Stimulated activated memory B cell treated with anti-CD40 and anti-IgM and Interleukin-4, amounts not matched to agents 10 μg/mL and 1 μg/mL and 100 μg/mL, for 72 hours (primary cell): ENCODE measurements around the gene PRDX5.

Experiments
- ATAC-seq: fragments of 150-1000 bp; cut with Tn5 transposase; 2 replicates; pipeline ENCODE4 v1.10.0; 2021
- H3K27ac Mint-ChIP-seq: one replicate; pipeline ENCODE4 v1.8.0; 2022; ENCODE audit warnings: mild to moderate bottlenecking, mixed read lengths
- H3K27me3 Mint-ChIP-seq: one replicate; pipeline ENCODE4 v1.8.0; 2022; ENCODE audit warnings: mixed read lengths
- H3K36me3 Mint-ChIP-seq: one replicate; pipeline ENCODE4 v1.8.0; 2022; ENCODE audit warnings: mixed read lengths
- H3K4me1 Mint-ChIP-seq: one replicate; pipeline ENCODE4 v1.8.0; 2022; ENCODE audit warnings: mixed read lengths
- H3K4me3 Mint-ChIP-seq: one replicate; pipeline ENCODE4 v1.8.0; 2022; ENCODE audit warnings: mild to moderate bottlenecking, moderate library complexity, mixed read lengths
- H3K9me3 Mint-ChIP-seq: one replicate; pipeline ENCODE4 v1.8.0; 2022; ENCODE audit warnings: mixed read lengths

Gene PRDX5

DNA sequence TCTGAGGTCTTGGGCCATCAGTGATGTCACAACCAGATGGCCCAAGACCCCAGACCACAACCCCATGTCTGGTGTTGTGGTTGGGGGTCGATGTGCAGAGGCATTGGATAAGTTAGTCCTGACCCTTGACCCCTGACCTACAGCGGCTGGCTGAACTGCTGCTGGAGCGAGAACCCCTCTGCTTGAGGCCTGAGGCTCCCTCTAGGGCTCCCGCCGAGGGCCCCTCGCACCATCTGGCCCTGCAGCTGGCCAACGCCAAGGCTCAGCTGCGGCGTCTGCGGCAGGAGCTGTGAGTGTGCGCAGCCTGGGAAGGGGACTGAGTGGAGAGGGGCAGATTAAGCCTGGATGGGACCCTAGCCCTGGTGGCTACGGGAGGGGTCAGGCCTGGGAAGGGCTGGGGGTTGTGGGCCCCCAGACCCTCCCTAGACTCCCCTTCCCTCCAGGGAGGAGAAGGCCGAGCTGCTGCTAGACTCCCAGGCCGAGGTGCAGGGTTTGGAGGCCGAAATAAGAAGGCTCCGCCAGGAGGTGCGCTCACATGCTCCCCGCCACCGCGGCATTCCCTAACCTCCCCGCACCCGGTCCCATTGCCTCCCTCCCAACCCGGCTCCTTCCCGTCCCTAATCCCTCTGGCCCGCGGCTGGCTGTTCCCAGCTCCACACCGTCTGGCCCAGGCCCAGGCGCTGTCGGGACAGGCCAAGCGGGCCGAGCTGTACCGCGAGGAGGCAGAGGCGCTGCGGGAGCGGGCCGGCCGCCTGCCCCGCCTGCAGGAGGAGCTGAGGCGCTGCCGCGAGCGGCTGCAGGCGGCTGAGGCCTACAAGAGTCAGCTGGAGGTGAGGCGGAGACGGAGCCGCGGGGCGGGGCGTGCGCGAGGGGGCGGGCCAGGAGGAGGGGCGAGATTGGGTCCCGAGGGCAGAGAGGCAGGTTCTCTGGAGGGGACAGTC, 24.2 kb downstream of the PRDX5 start:
- peaks cover 51% of the 10 kb centered on the region for H3K4me1 Mint-ChIP-seq
- peak overlapping the region; percentile 91 for H3K27ac Mint-ChIP-seq
- peak; percentile 74 for ATAC-seq
- peak overlapping the region; percentile 46 for H3K4me3 Mint-ChIP-seq
- no peaks in the 10 kb centered on the region for H3K27me3 Mint-ChIP-seq
- H3K9me3 Mint-ChIP-seq: no peaks in the 10 kb centered on the region
- H3K36me3 Mint-ChIP-seq: peaks cover 49% of the 10 kb centered on the region

DNA sequence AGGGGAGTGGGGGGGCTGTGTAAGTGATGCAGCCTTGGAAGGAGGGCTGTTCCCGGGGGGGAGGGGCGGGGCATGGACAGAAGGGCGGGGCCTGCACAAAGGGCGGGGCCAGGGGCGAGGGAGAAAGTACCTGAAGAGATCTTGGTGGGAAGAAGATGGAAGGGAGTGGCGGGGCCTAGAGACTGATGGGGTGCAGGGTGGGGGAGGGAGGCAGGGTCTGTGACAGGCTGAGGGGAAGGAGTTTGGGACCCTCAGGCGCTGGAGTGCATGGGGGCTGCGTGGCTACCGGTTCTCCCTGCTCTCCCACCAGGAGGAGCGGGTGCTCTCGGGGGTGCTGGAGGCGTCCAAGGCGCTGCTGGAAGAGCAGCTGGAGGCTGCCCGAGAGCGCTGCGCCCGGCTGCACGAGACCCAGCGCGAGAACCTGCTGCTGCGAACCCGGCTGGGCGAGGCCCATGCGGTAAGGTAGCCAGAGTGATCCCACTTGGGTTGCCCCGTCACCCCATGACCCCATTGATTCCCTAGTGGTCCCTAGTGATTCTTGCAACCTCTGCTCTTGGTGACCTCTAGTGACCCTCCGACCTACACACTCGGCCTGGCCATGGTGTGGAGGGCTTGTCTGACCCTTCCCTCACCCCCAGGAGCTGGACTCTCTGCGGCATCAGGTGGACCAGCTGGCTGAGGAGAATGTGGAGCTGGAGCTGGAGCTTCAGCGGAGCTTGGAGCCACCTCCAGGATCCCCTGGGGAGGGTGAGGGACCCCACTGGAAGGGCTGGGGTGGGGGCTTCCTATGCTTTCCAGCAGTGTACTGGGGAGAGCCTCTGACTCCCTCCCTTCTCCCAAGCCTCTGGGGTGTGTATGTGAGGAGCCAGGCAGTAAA, 25.2 kb downstream of the PRDX5 start:
- Mint-ChIP-seq H3K4me3 (no peak overlapping the region), H3K27me3 (no peaks in the 10 kb centered on the region)
- ATAC-seq: no peak

DNA sequence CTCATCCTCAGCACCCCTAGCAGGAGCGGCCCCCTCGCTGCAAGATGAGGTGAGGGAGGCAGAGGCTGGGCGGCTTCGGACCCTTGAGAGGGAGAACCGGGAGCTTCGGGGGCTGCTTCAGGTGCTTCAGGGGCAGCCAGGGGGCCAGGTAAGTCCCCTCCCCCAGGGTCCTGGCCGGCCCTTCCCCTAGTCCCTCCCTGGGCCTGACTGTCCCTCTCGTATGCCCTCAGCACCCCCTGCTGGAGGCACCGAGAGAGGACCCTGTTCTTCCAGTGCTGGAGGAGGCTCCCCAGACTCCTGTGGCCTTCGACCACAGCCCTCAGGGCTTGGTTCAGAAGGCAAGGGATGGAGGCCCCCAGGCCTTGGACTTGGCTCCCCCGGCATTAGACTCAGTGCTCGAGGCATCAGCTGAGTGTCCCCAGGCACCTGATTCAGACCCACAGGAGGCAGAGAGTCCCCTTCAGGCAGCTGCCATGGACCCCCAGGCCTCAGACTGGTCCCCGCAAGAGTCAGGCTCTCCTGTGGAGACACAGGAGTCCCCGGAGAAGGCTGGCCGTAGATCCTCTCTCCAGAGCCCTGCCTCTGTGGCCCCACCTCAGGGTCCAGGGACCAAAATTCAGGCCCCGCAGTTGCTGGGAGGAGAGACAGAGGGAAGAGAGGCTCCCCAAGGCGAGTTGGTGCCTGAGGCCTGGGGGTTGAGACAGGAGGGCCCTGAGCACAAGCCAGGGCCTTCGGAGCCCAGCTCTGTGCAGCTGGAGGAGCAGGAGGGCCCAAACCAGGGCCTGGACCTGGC, 26.0 kb downstream of the PRDX5 start:
- Mint-ChIP-seq H3K4me1 (peaks cover 48% of the 10 kb centered on the region), H3K36me3 (peaks cover 57% of the 10 kb centered on the region), H3K27ac (peak overlapping the region; percentile 17), H3K4me3 (no peak overlapping the region), H3K9me3 (no peaks in the 10 kb centered on the region), H3K27me3 (no peaks in the 10 kb centered on the region)
- no peak for ATAC-seq

More for the DNA sequence above, 25.2 kb downstream of the PRDX5 start:
- no peaks in the 10 kb centered on the region for H3K9me3 Mint-ChIP-seq
- H3K36me3 Mint-ChIP-seq: peaks cover 54% of the 10 kb centered on the region
- H3K4me1 Mint-ChIP-seq: peaks cover 51% of the 10 kb centered on the region
- peak overlapping the region; percentile 91 for H3K27ac Mint-ChIP-seq

DNA sequence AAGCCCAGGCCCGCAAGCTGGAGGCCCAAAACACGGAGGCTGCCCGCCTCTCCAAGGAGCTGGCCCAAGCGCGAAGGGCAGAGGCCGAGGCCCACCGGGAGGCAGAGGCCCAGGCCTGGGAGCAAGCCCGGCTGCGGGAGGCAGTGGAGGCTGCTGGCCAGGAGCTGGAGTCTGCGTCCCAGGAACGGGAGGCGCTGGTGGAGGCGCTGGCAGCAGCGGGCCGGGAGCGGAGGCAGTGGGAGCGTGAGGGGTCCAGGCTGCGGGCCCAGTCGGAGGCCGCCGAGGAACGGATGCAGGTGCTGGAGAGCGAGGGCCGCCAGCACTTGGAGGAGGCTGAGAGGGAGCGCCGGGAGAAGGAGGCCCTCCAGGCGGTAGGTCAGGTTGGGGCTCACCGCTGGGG, 26.9 kb downstream of the PRDX5 start:
- Mint-ChIP-seq H3K4me3 (no peak overlapping the region), H3K27ac (no peak overlapping the region), H3K4me1 (peaks cover 40% of the 10 kb centered on the region), H3K27me3 (no peaks in the 10 kb centered on the region), H3K36me3 (peaks cover 64% of the 10 kb centered on the region), H3K9me3 (no peaks in the 10 kb centered on the region)
- no peak for ATAC-seq

DNA sequence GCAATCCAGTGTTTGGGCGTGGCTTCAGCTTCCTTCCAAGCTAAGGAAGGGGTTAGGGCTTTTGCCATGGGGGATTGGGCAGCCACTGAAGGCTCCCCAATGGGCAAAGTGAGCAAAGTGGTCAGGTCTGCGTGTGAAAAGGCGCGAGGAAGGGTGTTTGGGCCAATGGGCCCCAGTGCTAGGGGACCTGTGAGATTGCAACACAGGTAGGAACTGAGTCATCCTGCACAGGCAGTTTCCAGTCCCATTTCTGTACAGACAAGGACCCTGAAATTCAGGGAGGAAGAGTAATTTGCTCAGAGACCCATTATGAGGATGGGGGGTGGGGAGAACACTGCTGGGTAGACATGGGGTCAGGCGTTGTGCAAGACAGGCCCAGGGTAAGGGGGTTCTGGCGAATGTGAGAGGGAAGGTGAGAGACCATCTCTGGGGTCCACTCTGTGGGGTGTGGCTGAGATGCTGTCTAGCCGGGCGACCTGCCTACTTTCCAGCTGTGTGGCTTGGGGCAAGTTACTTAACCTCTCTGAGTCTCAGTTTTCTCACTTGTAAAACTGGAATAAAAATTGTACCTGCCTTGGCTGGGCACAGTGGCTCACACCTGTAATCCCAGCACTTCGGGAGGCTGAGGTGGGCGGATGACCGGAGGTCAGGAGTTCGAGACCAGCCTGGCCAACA, 29.4 kb downstream of the PRDX5 start:
- no peaks in the 10 kb centered on the region for H3K9me3 Mint-ChIP-seq
- peaks cover 63% of the 10 kb centered on the region for H3K36me3 Mint-ChIP-seq
- H3K27me3 Mint-ChIP-seq: no peaks in the 10 kb centered on the region
- peaks cover 32% of the 10 kb centered on the region for H3K4me1 Mint-ChIP-seq
- H3K4me3 Mint-ChIP-seq: no peak overlapping the region
- no peak overlapping the region for H3K27ac Mint-ChIP-seq
- no peak for ATAC-seq

DNA sequence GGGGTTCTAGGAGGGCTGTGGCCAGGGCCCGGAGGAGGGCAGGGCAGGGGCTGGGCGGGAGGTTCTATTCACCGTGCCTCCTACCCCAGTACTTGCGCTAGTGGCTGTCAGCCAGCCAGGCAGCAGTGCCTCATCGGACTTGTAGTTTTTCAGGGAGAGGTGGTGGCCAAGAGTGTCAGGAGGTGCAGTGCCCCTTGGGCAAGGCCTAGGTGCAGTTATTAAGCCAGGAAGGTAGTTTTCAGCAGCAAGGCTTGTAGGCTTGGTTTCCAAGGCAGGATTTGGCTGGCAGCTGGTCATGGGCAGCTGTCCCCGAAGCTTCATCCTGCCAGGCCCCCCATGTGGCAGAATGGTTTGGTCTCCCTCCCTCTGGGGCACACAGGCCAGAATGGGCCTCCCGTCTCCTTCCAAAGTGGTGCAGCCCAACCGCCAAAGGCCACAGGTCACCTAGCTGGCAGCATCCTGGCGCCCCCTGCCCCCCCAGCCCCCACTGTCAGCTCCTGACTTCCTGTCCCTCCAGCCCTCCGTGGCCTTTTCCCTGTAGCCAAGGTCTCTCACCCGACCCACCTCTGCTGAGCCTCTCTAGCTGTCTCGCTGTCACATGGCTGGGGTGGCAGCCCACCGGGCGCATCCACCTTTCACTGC, 30.6 kb downstream of the PRDX5 start:
- H3K36me3 Mint-ChIP-seq: peaks cover 62% of the 10 kb centered on the region
- no peaks in the 10 kb centered on the region for H3K9me3 Mint-ChIP-seq
- no peaks in the 10 kb centered on the region for H3K27me3 Mint-ChIP-seq
- H3K4me1 Mint-ChIP-seq: peaks cover 26% of the 10 kb centered on the region
- H3K27ac Mint-ChIP-seq: no peak overlapping the region
- ATAC-seq: no peak
- no peak overlapping the region for H3K4me3 Mint-ChIP-seq

DNA sequence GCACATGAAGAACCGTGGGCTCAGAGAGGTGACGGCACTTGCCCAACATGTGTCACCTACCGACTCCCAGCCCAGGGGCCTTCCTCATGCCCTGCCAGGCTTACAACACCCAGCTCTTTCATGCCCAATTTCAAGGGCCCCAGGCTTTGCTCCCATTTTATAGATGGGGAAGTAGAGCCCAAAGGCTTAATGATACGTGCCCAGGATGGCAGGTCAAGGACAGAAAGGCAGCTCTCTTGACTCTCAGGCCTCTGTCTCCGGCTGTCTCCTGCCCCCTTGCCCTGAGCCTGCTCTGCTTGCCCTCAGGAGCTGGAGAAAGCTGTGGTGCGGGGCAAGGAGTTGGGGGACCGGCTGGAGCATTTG, 31.1 kb downstream of the PRDX5 start:
- no peak overlapping the region for H3K4me3 Mint-ChIP-seq
- no peaks in the 10 kb centered on the region for H3K9me3 Mint-ChIP-seq
- peaks cover 60% of the 10 kb centered on the region for H3K36me3 Mint-ChIP-seq
- H3K27ac Mint-ChIP-seq: no peak overlapping the region
- H3K27me3 Mint-ChIP-seq: no peaks in the 10 kb centered on the region
- no peak for ATAC-seq
- peaks cover 26% of the 10 kb centered on the region for H3K4me1 Mint-ChIP-seq

DNA sequence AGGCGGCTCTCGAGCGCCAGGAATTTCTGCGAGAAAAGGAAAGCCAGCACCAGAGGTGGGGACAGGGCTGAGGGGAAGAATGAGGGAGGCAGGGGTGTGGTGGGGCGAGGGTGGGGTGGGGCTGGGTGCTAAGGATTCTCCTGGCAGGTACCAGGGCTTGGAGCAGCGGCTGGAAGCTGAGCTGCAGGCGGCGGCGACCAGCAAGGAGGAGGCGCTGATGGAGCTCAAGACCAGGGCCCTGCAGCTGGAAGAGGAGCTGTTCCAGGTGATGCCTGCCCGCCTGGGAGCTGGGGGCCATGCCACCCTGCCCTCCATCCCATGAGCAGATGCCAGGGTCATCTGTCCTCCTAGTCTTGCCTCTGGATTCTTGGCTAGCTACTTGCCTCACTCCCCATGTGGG, 31.5 kb downstream of the PRDX5 start:
- H3K4me3 Mint-ChIP-seq: no peak overlapping the region
- H3K27ac Mint-ChIP-seq: peak overlapping the region; percentile 20
- no peaks in the 10 kb centered on the region for H3K9me3 Mint-ChIP-seq
- no peak for ATAC-seq
- H3K36me3 Mint-ChIP-seq: peaks cover 56% of the 10 kb centered on the region
- H3K27me3 Mint-ChIP-seq: no peaks in the 10 kb centered on the region
- H3K4me1 Mint-ChIP-seq: peaks cover 26% of the 10 kb centered on the region

DNA sequence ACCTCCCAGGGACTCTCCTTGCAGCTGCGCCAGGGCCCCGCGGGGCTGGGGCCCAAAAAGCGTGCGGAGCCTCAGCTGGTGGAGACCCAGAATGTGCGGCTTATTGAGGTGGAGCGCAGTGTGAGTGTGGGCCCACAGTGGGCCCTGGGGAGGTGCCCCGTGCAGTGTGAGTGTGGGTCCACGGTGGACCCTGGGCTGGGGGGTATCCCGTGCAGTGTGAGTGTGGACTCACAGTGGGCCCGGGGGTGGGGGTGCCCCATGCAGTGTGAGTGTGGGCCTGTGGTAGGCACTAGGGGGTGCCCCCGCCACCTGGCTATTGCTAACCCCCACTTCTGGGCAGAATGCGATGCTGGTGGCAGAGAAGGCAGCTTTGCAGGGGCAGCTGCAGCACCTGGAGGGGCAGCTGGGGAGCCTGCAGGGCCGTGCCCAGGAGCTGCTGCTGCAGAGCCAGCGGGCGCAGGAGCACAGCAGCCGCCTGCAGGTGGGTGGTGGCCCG, 33.3 kb downstream of the PRDX5 start:
- Mint-ChIP-seq H3K4me3 (no peak overlapping the region), H3K4me1 (peaks cover 26% of the 10 kb centered on the region), H3K27me3 (no peaks in the 10 kb centered on the region), H3K9me3 (no peaks in the 10 kb centered on the region), H3K36me3 (peaks cover 40% of the 10 kb centered on the region), H3K27ac (peak overlapping the region; percentile 55)
- peak; percentile 47 for ATAC-seq

DNA sequence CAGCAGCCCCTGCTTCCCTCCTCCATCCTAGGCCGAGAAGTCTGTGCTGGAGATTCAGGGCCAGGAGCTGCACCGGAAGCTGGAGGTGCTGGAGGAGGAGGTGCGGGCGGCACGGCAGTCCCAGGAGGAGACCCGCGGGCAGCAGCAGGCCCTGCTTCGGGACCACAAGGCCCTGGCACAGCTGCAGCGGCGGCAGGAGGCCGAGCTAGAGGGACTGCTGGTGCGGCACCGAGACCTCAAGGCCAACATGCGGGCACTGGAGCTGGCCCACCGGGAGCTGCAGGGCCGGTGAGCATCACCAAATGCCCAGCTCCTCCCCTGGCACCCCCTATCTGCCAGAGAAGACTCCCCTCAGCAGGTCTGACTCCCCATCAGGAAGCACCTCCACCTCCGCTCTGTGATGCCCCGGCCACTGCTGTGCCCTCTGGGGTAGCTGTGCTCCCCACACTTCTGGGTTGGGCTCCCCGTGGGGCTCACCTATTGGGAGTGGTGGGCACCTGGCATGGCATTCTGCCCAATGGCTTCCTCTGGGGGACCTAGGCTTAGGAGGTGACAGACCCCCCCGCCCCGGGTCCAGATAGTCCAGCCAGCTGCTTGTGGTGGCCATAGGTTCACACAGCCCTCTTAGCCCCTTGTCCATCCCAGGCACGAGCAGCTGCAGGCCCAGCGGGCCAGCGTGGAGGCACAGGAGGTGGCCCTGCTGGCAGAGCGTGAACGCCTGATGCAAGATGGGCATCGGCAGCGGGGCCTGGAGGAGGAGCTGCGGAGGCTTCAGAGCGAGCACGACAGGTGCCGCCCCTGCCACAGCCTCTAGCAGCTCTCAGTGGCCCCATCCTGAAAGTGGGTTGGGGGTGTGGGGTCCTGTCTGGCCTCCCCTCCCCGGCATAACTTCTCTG, 34.4 kb downstream of the PRDX5 start:
- no peak for ATAC-seq
- peaks cover 37% of the 10 kb centered on the region for H3K36me3 Mint-ChIP-seq
- peaks cover 33% of the 10 kb centered on the region for H3K4me1 Mint-ChIP-seq

DNA sequence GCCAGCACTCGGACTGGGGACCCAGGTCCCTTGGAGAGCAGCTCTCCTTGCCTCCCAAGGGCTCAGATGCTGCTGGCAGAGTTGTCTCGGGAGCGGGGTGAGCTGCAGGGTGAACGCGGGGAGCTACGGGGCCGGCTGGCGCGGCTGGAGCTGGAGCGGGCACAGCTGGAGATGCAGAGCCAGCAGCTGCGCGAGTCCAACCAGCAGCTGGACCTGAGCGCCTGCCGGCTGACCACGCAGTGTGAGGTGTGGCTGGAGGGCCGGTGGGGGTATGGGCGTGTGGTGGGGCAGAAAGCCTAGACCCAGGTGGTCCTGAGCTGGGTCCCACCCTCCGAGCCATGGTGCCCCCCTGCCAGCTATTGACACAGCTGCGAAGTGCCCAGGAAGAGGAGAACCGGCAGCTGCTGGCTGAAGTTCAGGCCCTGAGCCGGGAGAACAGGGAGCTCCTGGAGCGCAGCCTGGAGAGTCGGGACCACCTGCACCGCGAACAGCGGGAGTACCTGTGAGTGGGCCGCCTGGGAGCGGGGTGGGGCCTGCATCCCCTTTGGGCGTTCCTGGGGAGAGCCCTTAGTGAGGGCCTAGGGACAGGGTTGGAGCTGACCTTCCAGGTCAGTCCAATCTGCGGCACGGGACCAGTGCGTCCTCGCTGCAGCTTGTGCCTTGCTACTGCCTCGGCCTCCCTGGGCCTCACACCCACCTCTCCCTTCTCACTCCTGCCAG, 35.2 kb downstream of the PRDX5 start:
- Mint-ChIP-seq H3K9me3 (no peaks in the 10 kb centered on the region), H3K4me3 (no peak overlapping the region), H3K4me1 (peaks cover 41% of the 10 kb centered on the region), H3K27ac (no peak overlapping the region), H3K27me3 (no peaks in the 10 kb centered on the region), H3K36me3 (peaks cover 34% of the 10 kb centered on the region)
- ATAC-seq: no peak

More for the DNA sequence above, 34.4 kb downstream of the PRDX5 start:
- Mint-ChIP-seq H3K27me3 (no peaks in the 10 kb centered on the region), H3K27ac (no peak overlapping the region), H3K4me3 (no peak overlapping the region), H3K9me3 (no peaks in the 10 kb centered on the region)

DNA sequence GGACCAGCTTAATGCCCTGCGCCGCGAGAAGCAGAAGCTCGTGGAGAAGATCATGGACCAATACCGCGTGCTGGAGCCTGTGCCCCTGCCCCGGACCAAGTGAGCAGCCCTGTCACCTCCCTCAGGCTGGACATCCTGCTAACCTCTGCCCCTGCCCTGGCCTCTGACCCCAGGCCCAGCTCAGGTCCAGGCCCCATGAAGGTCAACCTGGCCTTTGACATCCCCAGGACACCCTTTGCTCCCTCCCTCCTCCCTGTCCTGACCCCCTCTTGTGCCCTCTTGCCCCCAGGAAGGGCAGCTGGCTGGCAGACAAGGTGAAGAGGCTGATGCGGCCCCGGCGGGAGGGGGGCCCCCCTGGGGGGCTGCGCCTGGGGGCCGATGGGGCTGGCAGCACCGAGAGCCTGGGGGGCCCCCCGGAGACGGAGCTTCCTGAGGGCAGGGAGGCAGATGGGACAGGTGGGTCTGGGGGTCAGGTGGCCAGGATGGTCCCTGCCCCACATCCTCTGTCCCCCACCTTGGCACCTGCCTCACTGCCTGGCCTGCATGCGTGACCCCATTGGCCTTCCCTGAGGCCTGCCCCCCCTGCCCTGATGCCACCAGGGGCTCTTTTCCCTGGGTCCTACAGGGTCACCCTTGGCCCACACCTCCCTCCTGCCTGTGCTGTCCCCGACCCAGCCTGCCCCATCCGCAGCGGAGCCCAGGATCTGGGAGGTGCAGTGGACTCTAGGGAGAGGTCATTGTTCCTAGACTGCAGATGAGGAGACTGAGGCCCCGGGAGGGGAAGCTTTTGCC, 36.0 kb downstream of the PRDX5 start:
- H3K36me3 Mint-ChIP-seq: peaks cover 32% of the 10 kb centered on the region
- H3K27ac Mint-ChIP-seq: no peak overlapping the region
- H3K27me3 Mint-ChIP-seq: no peaks in the 10 kb centered on the region
- H3K4me3 Mint-ChIP-seq: no peak overlapping the region
- ATAC-seq: no peak
- peaks cover 44% of the 10 kb centered on the region for H3K4me1 Mint-ChIP-seq
- no peaks in the 10 kb centered on the region for H3K9me3 Mint-ChIP-seq
